Measurements from ENCODE around the gene SLC24A3. TPM values are rescaled to one million over a fixed set of nuclear protein-coding genes. Genes with fewer than 3 reads are reported as not detected.

The SLC24A3 gene
- total and polyA plus RNA-seq, 9 donors, result 4.8 to 40.5 (median 18.6) TPM

DNA sequence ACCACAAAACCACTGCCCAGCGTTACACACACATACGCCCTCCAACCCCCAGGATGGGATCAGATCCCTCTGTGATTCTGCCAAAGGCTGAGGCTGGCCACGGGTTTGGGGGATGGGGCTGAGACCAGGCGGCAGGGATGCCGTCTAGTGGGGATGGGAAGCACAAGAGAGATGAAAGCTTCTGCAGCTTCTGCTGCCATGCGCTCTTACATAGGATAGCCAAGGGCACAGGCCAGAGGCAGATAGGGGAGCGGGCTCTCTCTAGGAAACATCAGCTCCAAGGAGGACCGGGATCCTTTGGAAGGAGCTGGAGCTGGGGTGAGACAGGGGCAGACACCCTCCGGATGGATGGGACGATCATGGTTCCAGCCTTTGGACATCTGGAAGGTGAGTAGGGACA is 526.9 kb downstream of the SLC24A3 start:
- no peaks in the 10 kb centered on the region for H3K36me3 ChIP-seq
- no peak overlapping the region for H3K27ac ChIP-seq
- no peak for DNase-seq
- H3K4me1 ChIP-seq (ENCODE audit: insufficient read depth), result peaks cover 4% of the 10 kb centered on the region
- intact Hi-C loops (cut with DNase I), result no loop called here
- TF ChIP-seq CTCF (IDR thresholded peaks at IDR 0.05) (no peak), POLR2A (IDR thresholded peaks at IDR 0.05) (no peak)
- 90 to 94% (median 92%) methylated on average over 10 of the region's 10 CpGs for WGBS, 3 donors
- no peak overlapping the region for H3K4me3 ChIP-seq
- no peaks in the 10 kb centered on the region for H3K9me3 ChIP-seq
- no peaks in the 10 kb centered on the region for H3K27me3 ChIP-seq

GRCh38 chr20:19740512-19740911 is 528.1 kb downstream of the SLC24A3 start:
- no peak for DNase-seq
- Histone ChIP-seq H3K9me3 (no peaks in the 10 kb centered on the region), H3K4me1 (ENCODE audit: insufficient read depth) (no peaks in the 10 kb centered on the region), H3K4me3 (no peak overlapping the region), H3K36me3 (no peaks in the 10 kb centered on the region), H3K27me3 (no peaks in the 10 kb centered on the region), H3K27ac (no peak overlapping the region)
- intact Hi-C loops (cut with DNase I), result loop anchor here in 1 of 4 donors (10.0 kb wide), 1 partner anchor 46 kb away; no protein-coding TSS in a partner anchor
- TF ChIP-seq EP300 (IDR thresholded peaks at IDR 0.05), result no peak
- TF ChIP-seq POLR2A (IDR thresholded peaks at IDR 0.05), result no peak
- no peak for TF ChIP-seq CTCF (IDR thresholded peaks at IDR 0.05)
- WGBS, 3 donors, result 65 to 81% (median 80%) methylated on average over 3 of the region's 3 CpGs

DNA sequence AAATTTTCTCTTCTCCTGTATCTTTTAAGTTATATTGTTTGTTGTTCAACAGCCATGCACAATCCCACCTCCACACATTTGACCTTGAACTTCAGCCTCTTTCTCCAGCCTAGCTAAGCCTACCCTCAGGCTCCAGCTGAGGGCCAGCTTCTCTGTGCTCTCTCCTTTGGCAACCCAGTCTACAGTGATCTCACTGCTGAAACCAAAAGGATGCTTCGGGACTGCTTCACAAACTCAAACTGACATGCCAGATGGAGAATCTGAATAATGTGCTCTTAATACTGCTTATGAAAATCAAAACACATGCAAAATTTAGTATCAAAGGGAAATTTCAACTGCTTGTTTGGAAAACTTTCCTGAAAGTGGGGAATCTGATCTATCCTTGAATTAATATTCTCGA is 529.5 kb downstream of the SLC24A3 start:
- no peaks in the 10 kb centered on the region for H3K36me3 ChIP-seq
- intact Hi-C loops (cut with DNase I), result loop anchor here in 1 of 4 donors (10.0 kb wide), 1 partner anchor 47 kb away; no protein-coding TSS in a partner anchor
- H3K9me3 ChIP-seq, result no peaks in the 10 kb centered on the region
- H3K27me3 ChIP-seq, result no peaks in the 10 kb centered on the region
- TF ChIP-seq CTCF (IDR thresholded peaks at IDR 0.05) (no peak), EP300 (IDR thresholded peaks at IDR 0.05) (no peak)
- H3K4me1 ChIP-seq (ENCODE audit: insufficient read depth), result no peaks in the 10 kb centered on the region
- H3K27ac ChIP-seq, result no peak overlapping the region
- DNase-seq, result no peak
- 47 to 49% (median 48%) methylated on average over 2 of the region's 2 CpGs for WGBS, 3 donors
- no peak overlapping the region for H3K4me3 ChIP-seq

- no peaks in the 10 kb centered on the region for H3K9me3 ChIP-seq
- 88 to 95% (median 90%) methylated on average over 9 of the region's 9 CpGs for WGBS, 3 donors
- DNase-seq, result no peak
- no peaks in the 10 kb centered on the region for H3K27me3 ChIP-seq
- intact Hi-C loops (cut with DNase I), result loop anchor here in 1 of 4 donors (10.0 kb wide), 1 partner anchor 48 kb away; no protein-coding TSS in a partner anchor
- H3K36me3 ChIP-seq, result no peaks in the 10 kb centered on the region
- TF ChIP-seq POLR2A (IDR thresholded peaks at IDR 0.05) (no peak), EP300 (IDR thresholded peaks at IDR 0.05) (no peak), CTCF (IDR thresholded peaks at IDR 0.05) (no peak)
- no peak overlapping the region for H3K4me3 ChIP-seq
- no peak overlapping the region for H3K27ac ChIP-seq
- H3K4me1 ChIP-seq (ENCODE audit: insufficient read depth), result no peaks in the 10 kb centered on the region
Observed at GRCh38 chr20:19742974-19743639, 530.7 kb downstream of the SLC24A3 start.
